GM19397 (cell line): ENCODE measurements around the gene RAP1GAP.

Experiments
- ATAC-seq: cut with Tn5 transposase; IDR thresholded peaks from one replicate; pipeline ENCODE4 v1.9.1; 2021; ENCODE audit warnings: mild to moderate bottlenecking, moderate library complexity; ENCODE audit not compliant: unreplicated experiment

Gene RAP1GAP

GRCh38 chr1:21614419-21615115 is 54.6 kb downstream of the RAP1GAP start:
- no peak for ATAC-seq

- ATAC-seq: no peak
Measured at GRCh38 chr1:21613072-21613867, 55.9 kb downstream of the RAP1GAP start.

GRCh38 chr1:21612057-21612456 is 57.1 kb downstream of the RAP1GAP start:
- ATAC-seq: no peak

GRCh38 chr1:21610989-21611785 is 58.0 kb downstream of the RAP1GAP start:
- ATAC-seq: no peak

- ATAC-seq: no peak
Measured at GRCh38 chr1:21610027-21610426, 59.1 kb downstream of the RAP1GAP start.

- no peak for ATAC-seq
Measured at GRCh38 chr1:21608798-21609197, 60.4 kb downstream of the RAP1GAP start.

GRCh38 chr1:21607549-21608529 is 61.3 kb downstream of the RAP1GAP start:
- no peak for ATAC-seq

GRCh38 chr1:21605964-21606705 is 63.0 kb downstream of the RAP1GAP start:
- no peak for ATAC-seq

- no peak for ATAC-seq
Measured at GRCh38 chr1:21605012-21605715, 64.0 kb downstream of the RAP1GAP start.

GRCh38 chr1:21604208-21604957 is 64.8 kb downstream of the RAP1GAP start:
- ATAC-seq: no peak

- ATAC-seq: no peak
Measured at GRCh38 chr1:21603177-21604138, 65.7 kb downstream of the RAP1GAP start.

GRCh38 chr1:21601278-21602048 is 67.7 kb downstream of the RAP1GAP start:
- ATAC-seq: no peak

GRCh38 chr1:21599402-21599801 is 69.8 kb downstream of the RAP1GAP start:
- no peak for ATAC-seq

GRCh38 chr1:21598904-21599303 is 70.3 kb downstream of the RAP1GAP start:
- no peak for ATAC-seq

GRCh38 chr1:21598417-21598816 is 70.7 kb downstream of the RAP1GAP start:
- no peak for ATAC-seq

- no peak for ATAC-seq
Measured at GRCh38 chr1:21597753-21598152, 71.4 kb downstream of the RAP1GAP start.
